DMS 273 (cell line): ENCODE measurements around the gene SMC5.
"Not testable (repeated sequence)": the region's sequence is repeated elsewhere in the genome, so short reads cannot be mapped to it uniquely, and the experiment has no call there.

Experiments used
- DNase-seq: peaks from one replicate; lab custom pipeline; 2025; ENCODE audit not compliant: unreplicated experiment; lab: John Stamatoyannopoulos, UW

The SMC5 gene

DNA sequence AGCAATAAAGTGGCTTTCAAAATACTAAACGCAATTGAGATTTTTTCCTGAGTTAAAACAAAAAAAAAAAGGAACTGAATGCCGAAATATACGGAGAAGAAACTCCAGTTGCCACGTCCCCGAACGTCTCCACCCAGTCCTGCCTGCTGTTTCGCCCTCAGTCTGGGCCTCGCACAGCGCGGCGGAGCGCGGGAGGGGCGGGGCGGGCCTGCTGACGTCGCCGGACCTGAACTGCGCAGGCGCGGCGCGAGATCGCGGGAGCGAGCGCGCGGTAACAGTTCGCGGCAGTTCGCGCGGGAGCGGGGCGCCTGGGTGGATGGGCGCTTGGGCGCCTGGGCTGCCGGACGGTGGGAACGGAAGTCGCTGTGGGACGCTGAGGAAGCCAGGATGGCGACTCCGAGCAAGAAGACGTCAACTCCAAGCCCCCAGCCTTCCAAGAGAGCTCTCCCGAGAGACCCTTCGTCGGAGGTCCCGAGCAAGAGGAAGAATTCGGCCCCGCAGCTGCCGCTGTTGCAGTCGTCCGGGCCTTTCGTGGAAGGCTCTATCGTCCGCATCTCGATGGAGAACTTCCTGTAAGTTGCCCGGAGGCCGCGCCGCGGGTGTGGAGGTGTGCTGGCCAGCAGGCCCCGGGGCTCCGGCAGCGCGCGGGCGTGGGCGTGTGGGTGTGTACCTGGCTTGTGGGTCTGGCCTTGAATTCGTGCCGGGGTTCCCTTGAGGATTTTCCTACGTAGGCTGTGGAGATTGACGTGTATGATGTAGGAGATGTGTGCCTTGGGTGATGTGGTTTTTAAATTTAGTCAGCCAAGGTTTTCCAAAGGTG, at the start of gene SMC5:
Gene SMC5 (plus strand): TSS at position 287 of the 820 bp plus-strand sequence. CDS start 101 bp downstream, at position 388.
- peak; percentile 95 for DNase-seq

GRCh38 chr9:70217029-70217428, 41.7 kb upstream of the SMC5 start:
- DNase-seq = no peak

- DNase-seq = no peak
Observed at GRCh38 chr9:70218767-70219166, 40.0 kb upstream of the SMC5 start.

- DNase-seq = no peak
Observed at GRCh38 chr9:70220216-70220615, 38.6 kb upstream of the SMC5 start.

GRCh38 chr9:70222354-70222753, 36.4 kb upstream of the SMC5 start:
- no peak for DNase-seq

- DNase-seq = no peak
Observed at GRCh38 chr9:70228118-70228517, 30.7 kb upstream of the SMC5 start.

- no peak for DNase-seq
Observed at GRCh38 chr9:70228611-70229010, 30.2 kb upstream of the SMC5 start.

GRCh38 chr9:70229026-70229425, 29.8 kb upstream of the SMC5 start:
- peak; percentile 43 for DNase-seq

DNA sequence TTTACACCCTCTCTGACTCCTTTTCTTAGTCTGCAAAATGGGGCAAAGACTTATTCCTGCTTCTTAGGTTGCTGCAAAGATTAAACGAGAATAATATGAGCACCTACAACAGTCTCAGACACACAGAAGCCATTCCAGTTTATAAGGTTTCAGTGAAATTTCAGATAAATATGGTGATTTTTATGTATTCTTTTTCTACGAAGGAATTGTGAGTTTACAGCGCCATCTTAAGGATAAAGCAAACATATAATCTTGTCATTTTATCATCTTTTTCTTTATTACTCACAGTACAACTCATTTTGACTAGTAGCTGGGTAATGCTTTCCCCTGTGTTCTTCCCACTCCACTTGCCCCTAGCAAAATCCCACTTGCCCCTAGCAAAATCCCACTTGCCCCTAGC, 29.2 kb upstream of the SMC5 start:
- peak; percentile 35 for DNase-seq

GRCh38 chr9:70232476-70232875, 26.3 kb upstream of the SMC5 start:
- DNase-seq = no peak

- DNase-seq = not testable (repeated sequence)
Observed at GRCh38 chr9:70234208-70234607, 24.6 kb upstream of the SMC5 start.

- DNase-seq = not testable (repeated sequence)
Observed at GRCh38 chr9:70245952-70246351, 12.8 kb upstream of the SMC5 start.

- no peak for DNase-seq
Observed at GRCh38 chr9:70250221-70250620, 8.6 kb upstream of the SMC5 start.

DNA sequence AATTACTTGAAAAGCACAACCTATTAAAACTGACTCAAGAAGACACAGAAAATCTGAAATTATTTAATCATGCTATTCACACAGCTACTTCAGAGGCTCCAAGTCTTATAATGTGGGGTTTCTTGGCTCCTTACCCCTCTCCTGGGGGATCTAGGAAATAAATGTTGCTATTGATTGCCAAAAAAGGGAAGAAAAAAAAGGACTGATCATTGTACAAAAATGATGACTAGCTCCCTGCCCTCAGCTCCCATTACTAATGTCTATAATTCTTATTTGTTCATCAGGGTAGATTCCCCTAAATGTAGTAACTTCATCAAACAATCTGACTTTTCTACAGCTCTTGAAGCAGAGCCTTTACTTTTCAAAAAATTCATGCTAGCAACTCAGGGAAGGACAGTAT, 3.3 kb upstream of the SMC5 start:
- DNase-seq = no peak

DNA sequence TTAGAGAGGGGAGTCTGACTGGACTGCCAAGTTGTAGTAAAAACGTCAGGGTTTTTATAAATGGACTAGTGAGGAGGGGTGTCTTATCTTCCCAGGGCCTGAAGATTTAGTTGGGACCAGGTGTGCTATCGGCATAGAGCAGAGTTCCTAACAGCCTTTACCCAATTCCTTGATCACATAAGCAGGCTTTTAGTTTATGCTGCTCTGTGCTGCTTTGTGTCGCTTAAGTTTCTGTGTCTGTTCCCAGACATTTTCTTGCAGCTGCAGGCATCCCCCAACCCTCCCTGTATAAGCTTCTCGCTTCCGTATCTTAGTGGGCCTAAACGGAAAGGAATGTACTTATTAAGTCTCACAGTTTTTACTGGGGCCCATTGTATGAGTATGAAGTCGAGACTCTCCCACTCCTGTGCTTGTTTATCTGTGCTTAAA, 2.6 kb upstream of the SMC5 start:
- DNase-seq = no peak

GRCh38 chr9:70257502-70257901, 1.3 kb upstream of the SMC5 start:
- peak; percentile 14 for DNase-seq

- peak; percentile 62 for DNase-seq
Observed at GRCh38 chr9:70257991-70258691, 637 bp upstream of the SMC5 start.

DNA sequence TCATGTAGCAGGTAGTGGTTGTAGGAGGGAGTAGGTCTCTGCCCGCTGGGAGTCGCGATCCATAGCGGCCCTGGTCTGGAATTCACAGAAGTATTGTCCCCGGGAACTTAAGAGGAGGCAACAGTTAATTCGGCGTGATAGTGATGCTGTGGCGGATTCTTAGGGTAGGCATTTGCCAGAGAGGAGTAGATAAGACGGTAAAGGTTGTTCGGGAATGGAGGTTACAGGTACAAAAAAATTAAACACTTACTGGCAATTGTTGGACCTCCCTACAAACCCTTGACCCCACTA, 679 bp downstream of the SMC5 start:
- DNase-seq = no peak

- no peak for DNase-seq
Observed at GRCh38 chr9:70260007-70260443, 1.2 kb downstream of the SMC5 start.

DNA sequence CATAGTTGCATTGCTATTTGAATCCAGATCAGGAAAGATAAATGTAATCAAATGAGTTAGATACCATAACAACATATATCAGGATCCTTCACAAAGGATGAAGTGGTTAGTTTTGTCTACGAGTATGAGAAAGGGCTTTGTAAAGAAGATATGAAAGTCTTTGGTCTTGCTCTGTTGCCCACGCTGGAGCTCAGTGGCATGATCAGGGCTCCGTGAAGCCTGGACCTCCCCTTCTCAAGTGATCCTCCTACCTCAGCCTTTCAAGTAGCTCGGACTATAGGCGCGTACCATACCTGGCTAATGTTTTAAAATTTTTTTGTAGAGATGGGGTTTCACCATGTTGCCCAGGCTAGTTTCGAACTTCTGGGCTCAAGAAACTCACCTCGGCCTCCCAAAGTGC, 1.8 kb downstream of the SMC5 start:
- DNase-seq = no peak

GRCh38 chr9:70261131-70261870, 2.5 kb downstream of the SMC5 start:
- DNase-seq = no peak

DNA sequence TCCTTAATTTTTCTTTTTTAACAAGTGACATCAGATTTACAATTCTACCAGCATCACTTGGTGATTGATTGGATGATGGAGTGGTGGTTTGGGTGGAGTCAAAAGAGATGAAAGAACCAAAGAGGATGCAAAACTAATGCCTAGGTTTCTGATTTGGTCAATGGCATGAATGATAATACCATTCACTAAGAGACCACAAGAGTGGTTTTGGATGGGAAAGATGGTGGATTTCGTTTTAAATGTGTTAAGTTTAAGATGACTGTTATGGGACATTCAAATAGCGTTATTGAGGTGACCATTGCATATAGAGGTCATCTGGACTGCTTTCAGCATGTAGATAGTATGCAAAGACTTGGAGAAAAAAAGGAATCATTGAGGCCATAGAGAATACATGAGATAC, 3.6 kb downstream of the SMC5 start:
- DNase-seq = no peak
